ENCODE measurements around the gene KIRREL3.

The KIRREL3 gene

GRCh38 chr11:126419801-126420697, 580.5 kb downstream of the KIRREL3 start:
- no peak for TF ChIP-seq CTCF (conservative IDR thresholded peaks at IDR 0.05)
- H3K27ac ChIP-seq = no peak overlapping the region

GRCh38 chr11:126418887-126419286, 581.7 kb downstream of the KIRREL3 start:
- no peak overlapping the region for H3K27ac ChIP-seq
- no peak for TF ChIP-seq CTCF (conservative IDR thresholded peaks at IDR 0.05)

- peak overlapping the region; percentile 70 for H3K27ac ChIP-seq
- TF ChIP-seq CTCF (conservative IDR thresholded peaks at IDR 0.05) = no peak
Measured at GRCh38 chr11:126417091-126417862, 583.3 kb downstream of the KIRREL3 start.

GRCh38 chr11:126416542-126417090, 584.0 kb downstream of the KIRREL3 start:
- peak overlapping the region; percentile 70 for H3K27ac ChIP-seq
- TF ChIP-seq CTCF (conservative IDR thresholded peaks at IDR 0.05) = no peak

GRCh38 chr11:126415669-126416420, 584.7 kb downstream of the KIRREL3 start:
- TF ChIP-seq CTCF (conservative IDR thresholded peaks at IDR 0.05) = no peak
- peak overlapping the region; percentile 70 for H3K27ac ChIP-seq

- no peak for TF ChIP-seq CTCF (conservative IDR thresholded peaks at IDR 0.05)
- H3K27ac ChIP-seq = no peak overlapping the region
Measured at GRCh38 chr11:126415128-126415527, 585.4 kb downstream of the KIRREL3 start.
